Measurements from ENCODE around the gene RGS16. TPM values are rescaled to one million over a fixed set of nuclear protein-coding genes. Genes with fewer than 3 reads are reported as not detected.

RGS16 gene
- total and polyA plus RNA-seq, 4 donors = 0.54 to 2.7 (median 0.83) TPM

- WGBS = 34% methylated on average over 1 of the region's 1 CpG
- H3K36me3 ChIP-seq (ENCODE audit: control insufficient read depth in 4 of 4, insufficient read depth in 3 of 4, low read depth in 1 of 4, low read length in 3 of 4) = no peaks in the 10 kb centered on the region
Observed at GRCh38 chr1:182549811-182550210, 54.4 kb downstream of the RGS16 start.

GRCh38 chr1:182549346-182549745 lies 54.8 kb downstream of the RGS16 start:
- no peak for DNase-seq (ENCODE audit: low spot score)
- Histone ChIP-seq H3K9ac (ENCODE audit: low read depth in 1 of 2, low read length in 2 of 2) (no peak overlapping the region), H3K9me3 (ENCODE audit: control insufficient read depth in 4 of 4, low read length in 3 of 4) (peaks cover 3 to 5% (median 4%) of the 10 kb centered on the region in 4 donors), H3K4me3 (ENCODE audit: low read depth in 1 of 3, low read length in 3 of 3) (no peak overlapping the region), H3K27ac (ENCODE audit: low read depth in 1 of 2, low read length in 2 of 2) (no peak overlapping the region), H3K27me3 (ENCODE audit: control insufficient read depth in 4 of 4, insufficient read depth in 4 of 4, low read length in 3 of 4) (no peaks in the 10 kb centered on the region), H3K4me1 (ENCODE audit: control insufficient read depth in 4 of 4, insufficient read depth in 4 of 4, low read length in 3 of 4) (no peaks in the 10 kb centered on the region), H3K36me3 (ENCODE audit: control insufficient read depth in 4 of 4, insufficient read depth in 3 of 4, low read depth in 1 of 4, low read length in 3 of 4) (no peaks in the 10 kb centered on the region)
- TF ChIP-seq NR2F2 (IDR thresholded peaks at IDR 0.05) (no peak), FOXA2 (IDR thresholded peaks at IDR 0.05) (no peak), CTCF (IDR thresholded peaks at IDR 0.05; ENCODE audit: low read depth, low read length, missing input control) (no peak), RAD21 (IDR thresholded peaks at IDR 0.05) (no peak), TAF1 (conservative IDR thresholded peaks at IDR 0.05) (no peak), ZBTB33 (IDR thresholded peaks at IDR 0.05) (no peak), RXRA (IDR thresholded peaks at IDR 0.05) (no peak), MAX (IDR thresholded peaks at IDR 0.05) (no peak), HNF4A (conservative IDR thresholded peaks at IDR 0.05) (no peak), FOXA1 (IDR thresholded peaks at IDR 0.05) (no peak), ATF3 (IDR thresholded peaks at IDR 0.05) (no peak), REST (IDR thresholded peaks at IDR 0.05) (no peak), GABPA (IDR thresholded peaks at IDR 0.05 in 1 of 2, conservative IDR thresholded peaks at IDR 0.05 in 1 of 2) (no peak), SP1 (IDR thresholded peaks at IDR 0.05) (no peak), EGR1 (IDR thresholded peaks at IDR 0.05; ENCODE audit: low read depth in 2 of 2) (no peak), YY1 (IDR thresholded peaks at IDR 0.05) (no peak), HNF4G (IDR thresholded peaks at IDR 0.05) (no peak), JUND (IDR thresholded peaks at IDR 0.05) (no peak)

More at GRCh38 chr1:182549811-182550210, 54.4 kb downstream of the RGS16 start:
- TF ChIP-seq SP1 (IDR thresholded peaks at IDR 0.05) = no peak
- TF ChIP-seq REST (IDR thresholded peaks at IDR 0.05) = no peak
- Histone ChIP-seq H3K4me3 (ENCODE audit: low read depth in 1 of 3, low read length in 3 of 3) (no peak overlapping the region), H3K9me3 (ENCODE audit: control insufficient read depth in 4 of 4, low read length in 3 of 4) (peaks cover 3 to 5% (median 4%) of the 10 kb centered on the region in 4 donors), H3K9ac (ENCODE audit: low read depth in 1 of 2, low read length in 2 of 2) (no peak overlapping the region), H3K27ac (ENCODE audit: low read depth in 1 of 2, low read length in 2 of 2) (no peak overlapping the region), H3K4me1 (ENCODE audit: control insufficient read depth in 4 of 4, insufficient read depth in 4 of 4, low read length in 3 of 4) (no peaks in the 10 kb centered on the region), H3K27me3 (ENCODE audit: control insufficient read depth in 4 of 4, insufficient read depth in 4 of 4, low read length in 3 of 4) (no peaks in the 10 kb centered on the region)
- DNase-seq (ENCODE audit: low spot score) = no peak
